Measurements from ENCODE around the gene GAPDHS.

Gene GAPDHS

GRCh38 chr19:35534803-35535480, 1.7 kb downstream of the GAPDHS start:
- TF ChIP-seq CTCF (IDR thresholded peaks at IDR 0.05; ENCODE audit: control insufficient read depth, extremely low read depth, insufficient read depth) = no peak
- H3K4me3 ChIP-seq (ENCODE audit: low read depth, low read length) = no peak overlapping the region
- no peak for DNase-seq (ENCODE audit: low read depth)

- TF ChIP-seq CTCF (IDR thresholded peaks at IDR 0.05; ENCODE audit: control insufficient read depth, extremely low read depth, insufficient read depth) = no peak
- no peak overlapping the region for H3K4me3 ChIP-seq (ENCODE audit: low read depth, low read length)
- no peak for DNase-seq (ENCODE audit: low read depth)
These were observed 6.1 kb downstream of the GAPDHS start for GRCh38 chr19:35539314-35539713.

- no peak overlapping the region for H3K4me3 ChIP-seq (ENCODE audit: low read depth, low read length)
- DNase-seq (ENCODE audit: low read depth) = no peak
- no peak for TF ChIP-seq CTCF (IDR thresholded peaks at IDR 0.05; ENCODE audit: control insufficient read depth, extremely low read depth, insufficient read depth)
These were observed 6.6 kb downstream of the GAPDHS start for GRCh38 chr19:35539850-35540249.

GRCh38 chr19:35540356-35540927, 7.2 kb downstream of the GAPDHS start:
- no peak for DNase-seq (ENCODE audit: low read depth)
- no peak overlapping the region for H3K4me3 ChIP-seq (ENCODE audit: low read depth, low read length)
- no peak for TF ChIP-seq CTCF (IDR thresholded peaks at IDR 0.05; ENCODE audit: control insufficient read depth, extremely low read depth, insufficient read depth)

GRCh38 chr19:35542209-35542608, 9.0 kb downstream of the GAPDHS start:
- no peak for TF ChIP-seq CTCF (IDR thresholded peaks at IDR 0.05; ENCODE audit: control insufficient read depth, extremely low read depth, insufficient read depth)
- DNase-seq (ENCODE audit: low read depth) = no peak

GRCh38 chr19:35543280-35544109, 10.2 kb downstream of the GAPDHS start:
- no peak overlapping the region for H3K4me3 ChIP-seq (ENCODE audit: low read depth, low read length)
- no peak for TF ChIP-seq CTCF (IDR thresholded peaks at IDR 0.05; ENCODE audit: control insufficient read depth, extremely low read depth, insufficient read depth)
- no peak for DNase-seq (ENCODE audit: low read depth)

More at GRCh38 chr19:35542209-35542608, 9.0 kb downstream of the GAPDHS start:
- H3K4me3 ChIP-seq (ENCODE audit: low read depth, low read length) = no peak overlapping the region

Measured in LNCaP clone FGC (cell line).